Uterus (tissue), 2 donors: ENCODE results near the gene DBP.

ENCODE experiments used
- POLR2A ChIP-seq, 2 donors: fragments of 450-650 bp; IDR thresholded peaks; one replicate each; pipeline ENCODE4 v1.6.1; 2016; ENCODE audit warnings: antibody characterized with exemption in 2 of 2, mild to moderate bottlenecking in 1 of 2, moderate library complexity in 1 of 2
- TF ChIP-seq, protein P1 (sequence below), 4 experiments: fragments of 200-600 bp in 2 of 4; fragments of 450-650 bp in 2 of 4; sonication (generic) in 2 of 4; IDR thresholded peaks; one replicate each; pipeline ENCODE4 v1.5.1; 2016 to 2019; ENCODE audit warnings: antibody characterized with exemption in 4 of 4, mild to moderate bottlenecking in 2 of 4, moderate library complexity in 1 of 4

DNA sequence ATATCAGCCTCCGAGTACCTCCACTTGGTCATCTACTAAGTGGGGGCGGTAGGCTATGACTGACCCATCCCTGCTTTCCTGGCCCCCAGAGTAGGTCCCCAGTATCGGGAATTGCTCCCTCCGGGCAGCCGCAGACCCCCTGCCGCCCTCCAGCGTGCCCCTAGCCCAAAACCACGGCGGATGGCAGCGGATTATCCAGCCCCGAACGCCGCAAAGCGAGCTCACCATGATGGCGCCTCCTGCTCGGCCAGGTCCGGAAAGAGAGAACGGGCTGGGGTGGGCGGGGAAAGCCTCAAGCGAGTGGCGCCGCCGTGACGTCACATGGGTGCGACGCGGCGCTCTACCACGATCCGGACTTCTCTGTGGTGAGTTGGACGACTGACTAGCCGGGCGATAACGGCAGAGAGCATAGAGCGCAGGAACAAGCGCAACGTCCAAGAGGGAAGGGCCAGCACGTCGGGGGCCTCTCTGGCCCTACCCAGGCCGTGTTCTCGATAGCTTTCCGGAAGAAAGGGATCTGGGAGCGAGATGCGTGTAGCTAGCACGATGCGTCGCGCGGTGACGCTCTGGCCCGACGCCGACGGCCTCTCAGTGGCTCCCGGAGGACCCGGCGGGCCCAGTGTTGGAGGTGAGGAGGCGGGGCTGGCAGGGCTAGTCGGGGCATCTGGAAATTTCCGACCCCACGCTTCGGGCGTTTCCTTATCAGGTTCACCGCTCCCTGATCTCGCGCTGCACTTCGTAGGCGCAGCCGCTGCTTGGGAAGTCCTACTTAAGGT, 18.1 kb downstream of the DBP start, which contains the start of the genes RPL18 and SPHK2:
- peak; percentile 77 to 93 for TF ChIP-seq POLR2A (IDR thresholded peaks at IDR 0.05)
- TF ChIP-seq, protein P1, sequence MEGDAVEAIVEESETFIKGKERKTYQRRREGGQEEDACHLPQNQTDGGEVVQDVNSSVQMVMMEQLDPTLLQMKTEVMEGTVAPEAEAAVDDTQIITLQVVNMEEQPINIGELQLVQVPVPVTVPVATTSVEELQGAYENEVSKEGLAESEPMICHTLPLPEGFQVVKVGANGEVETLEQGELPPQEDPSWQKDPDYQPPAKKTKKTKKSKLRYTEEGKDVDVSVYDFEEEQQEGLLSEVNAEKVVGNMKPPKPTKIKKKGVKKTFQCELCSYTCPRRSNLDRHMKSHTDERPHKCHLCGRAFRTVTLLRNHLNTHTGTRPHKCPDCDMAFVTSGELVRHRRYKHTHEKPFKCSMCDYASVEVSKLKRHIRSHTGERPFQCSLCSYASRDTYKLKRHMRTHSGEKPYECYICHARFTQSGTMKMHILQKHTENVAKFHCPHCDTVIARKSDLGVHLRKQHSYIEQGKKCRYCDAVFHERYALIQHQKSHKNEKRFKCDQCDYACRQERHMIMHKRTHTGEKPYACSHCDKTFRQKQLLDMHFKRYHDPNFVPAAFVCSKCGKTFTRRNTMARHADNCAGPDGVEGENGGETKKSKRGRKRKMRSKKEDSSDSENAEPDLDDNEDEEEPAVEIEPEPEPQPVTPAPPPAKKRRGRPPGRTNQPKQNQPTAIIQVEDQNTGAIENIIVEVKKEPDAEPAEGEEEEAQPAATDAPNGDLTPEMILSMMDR (IDR thresholded peaks at IDR 0.05) = peak in 3 of 4 experiments; percentile 9 to 31 (median 14)
